ENCODE measurements around the gene CEP70. TPM values are rescaled to one million over a fixed set of nuclear protein-coding genes. Genes with fewer than 3 reads are reported as not detected.
"Not testable (repeated sequence)": the region's sequence is repeated elsewhere in the genome, so short reads cannot be mapped to it uniquely, and the experiment has no call there.

CEP70 gene
- total RNA-seq, 1 donor from 2014 or later = 101 TPM

DNA sequence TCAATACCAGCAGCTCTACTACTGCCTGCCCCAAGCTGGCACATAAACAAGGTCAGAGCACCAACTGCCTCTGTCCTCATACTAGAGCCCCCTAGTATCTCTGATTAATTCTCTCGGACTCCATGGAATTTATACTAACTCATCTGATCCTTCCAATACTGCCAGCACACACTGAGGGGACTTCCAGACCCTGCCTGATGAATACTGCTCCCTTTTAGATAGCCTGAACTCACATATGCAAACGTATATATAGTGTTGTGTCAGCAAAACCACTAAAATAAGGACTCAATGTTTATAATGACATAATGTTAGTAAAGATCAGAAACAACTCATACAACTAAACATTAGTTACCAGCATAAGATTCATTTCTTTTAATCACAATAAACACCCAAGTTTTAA is 25.0 kb downstream of the CEP70 start:
- H3K9me3 Mint-ChIP-seq = peaks cover 18% of the 10 kb centered on the region
- peaks cover 43% of the 10 kb centered on the region for H3K36me3 Mint-ChIP-seq
- no peak for TF ChIP-seq EZH2 (IDR thresholded peaks at IDR 0.05)
- TF ChIP-seq EZH2phosphoT487 (IDR thresholded peaks at IDR 0.05) = no peak
- no peak for TF ChIP-seq CTCF (IDR thresholded peaks at IDR 0.05)
- H3K4me3 Mint-ChIP-seq = no peak overlapping the region
- Histone ChIP-seq H3K4me2 (no peak overlapping the region), H3K9ac (no peak overlapping the region), H3K4me3 (no peak overlapping the region), H3K79me2 (ENCODE audit: low read depth) (no peaks in the 10 kb centered on the region), H3K36me3 (peaks cover 10% of the 10 kb centered on the region), H2AFZ (replicated peaks) (no peak overlapping the region), H3K27me3 (no peaks in the 10 kb centered on the region), H3K4me1 (no peaks in the 10 kb centered on the region), H4K20me1 (ENCODE audit: low read depth) (no peaks in the 10 kb centered on the region), H3K9me3 (ENCODE audit: low read depth) (peaks cover 4% of the 10 kb centered on the region), H3K27ac (no peak overlapping the region), H3F3A (ENCODE audit: low read depth) (no peaks in the 10 kb centered on the region)
- peaks cover 2% of the 10 kb centered on the region for H3K27me3 Mint-ChIP-seq (ENCODE audit: insufficient read depth, low read depth)
- DNase-seq (ENCODE audit: low spot score) = no peak
- H3K4me1 Mint-ChIP-seq = no peaks in the 10 kb centered on the region
- no peak overlapping the region for H3K27ac Mint-ChIP-seq

- DNase-seq (ENCODE audit: low spot score) = no peak
- H3K4me2 ChIP-seq = no peak overlapping the region
- Mint-ChIP-seq H3K4me3 (no peak overlapping the region), H3K4me1 (no peaks in the 10 kb centered on the region), H3K36me3 (peaks cover 28% of the 10 kb centered on the region), H3K27ac (no peak overlapping the region), H3K27me3 (ENCODE audit: insufficient read depth, low read depth) (peaks cover 2% of the 10 kb centered on the region), H3K9me3 (peaks cover 7% of the 10 kb centered on the region)
- no peak overlapping the region for H2AFZ ChIP-seq (replicated peaks)
- H3K27ac ChIP-seq = no peak overlapping the region
- no peaks in the 10 kb centered on the region for H3K4me1 ChIP-seq
- H3K9me3 ChIP-seq (ENCODE audit: low read depth) = no peaks in the 10 kb centered on the region
- no peaks in the 10 kb centered on the region for H3F3A ChIP-seq (ENCODE audit: low read depth)
- TF ChIP-seq EZH2phosphoT487 (IDR thresholded peaks at IDR 0.05) = no peak
- no peak for TF ChIP-seq EZH2 (IDR thresholded peaks at IDR 0.05)
- no peak for TF ChIP-seq CTCF (IDR thresholded peaks at IDR 0.05)
- no peak overlapping the region for H3K4me3 ChIP-seq
- no peaks in the 10 kb centered on the region for H4K20me1 ChIP-seq (ENCODE audit: low read depth)
- no peak overlapping the region for H3K9ac ChIP-seq
- H3K36me3 ChIP-seq = peaks cover 6% of the 10 kb centered on the region
- no peaks in the 10 kb centered on the region for H3K27me3 ChIP-seq
- H3K79me2 ChIP-seq (ENCODE audit: low read depth) = no peaks in the 10 kb centered on the region
Measured at GRCh38 chr3:138567403-138567802, 26.7 kb downstream of the CEP70 start.

- peaks cover 26% of the 10 kb centered on the region for H3K36me3 Mint-ChIP-seq
- H3K27ac ChIP-seq; H3K4me3 ChIP-seq; H3K4me2 ChIP-seq; H3K4me1 Mint-ChIP-seq; H3K9ac ChIP-seq; H3K27me3 Mint-ChIP-seq (ENCODE audit: insufficient read depth, low read depth); H3K36me3 ChIP-seq; H3K27ac Mint-ChIP-seq; H3K4me3 Mint-ChIP-seq; H4K20me1 ChIP-seq (ENCODE audit: low read depth); H3K4me1 ChIP-seq; DNase-seq (ENCODE audit: low spot score); H3K9me3 ChIP-seq (ENCODE audit: low read depth); H3F3A ChIP-seq (ENCODE audit: low read depth); H3K9me3 Mint-ChIP-seq; H2AFZ ChIP-seq (replicated peaks); H3K79me2 ChIP-seq (ENCODE audit: low read depth); H3K27me3 ChIP-seq: not testable (repeated sequence)
Measured at GRCh38 chr3:138566293-138566692, 27.8 kb downstream of the CEP70 start.

- H3K9me3 ChIP-seq (ENCODE audit: low read depth); H4K20me1 ChIP-seq (ENCODE audit: low read depth): not testable (repeated sequence)
Measured at GRCh38 chr3:138562902-138563301, 31.2 kb downstream of the CEP70 start.

More at GRCh38 chr3:138562902-138563301, 31.2 kb downstream of the CEP70 start:
- H3K27ac ChIP-seq; H3K27me3 Mint-ChIP-seq (ENCODE audit: insufficient read depth, low read depth); H3K4me2 ChIP-seq; H2AFZ ChIP-seq (replicated peaks); H3F3A ChIP-seq (ENCODE audit: low read depth); H3K27ac Mint-ChIP-seq; H3K4me1 Mint-ChIP-seq; H3K4me3 ChIP-seq; H3K79me2 ChIP-seq (ENCODE audit: low read depth); H3K4me3 Mint-ChIP-seq; DNase-seq (ENCODE audit: low spot score); H3K4me1 ChIP-seq; H3K36me3 ChIP-seq; H3K27me3 ChIP-seq; H3K9ac ChIP-seq: not testable (repeated sequence)
- peaks cover 32% of the 10 kb centered on the region for H3K36me3 Mint-ChIP-seq
- peaks cover 29% of the 10 kb centered on the region for H3K9me3 Mint-ChIP-seq
